Gastrocnemius medialis (tissue), 4 donors: ENCODE results near the gene LMX1B.

Experiments used
- POLR2A ChIP-seq, 2 donors: fragments of 450-650 bp; IDR thresholded peaks; one replicate each; pipeline ENCODE4 v1.6.1; 2017; ENCODE audit warnings: antibody characterized with exemption in 2 of 2, mild to moderate bottlenecking in 2 of 2, moderate library complexity in 2 of 2
- TF ChIP-seq, protein P1 (sequence below), 5 experiments: fragments of 450-650 bp in 3 of 5; fragments of 200-600 bp in 2 of 5; sonication (generic) in 2 of 5; IDR thresholded peaks in 4 of 5; conservative IDR thresholded peaks in 1 of 5; 1 replicate in 4 of 5; 2 replicates in 1 of 5; pipeline ENCODE4 v1.5.1; 2016 to 2019; ENCODE audit warnings: antibody characterized with exemption in 5 of 5, mild to moderate bottlenecking in 3 of 5, moderate library complexity in 3 of 5

DNA sequence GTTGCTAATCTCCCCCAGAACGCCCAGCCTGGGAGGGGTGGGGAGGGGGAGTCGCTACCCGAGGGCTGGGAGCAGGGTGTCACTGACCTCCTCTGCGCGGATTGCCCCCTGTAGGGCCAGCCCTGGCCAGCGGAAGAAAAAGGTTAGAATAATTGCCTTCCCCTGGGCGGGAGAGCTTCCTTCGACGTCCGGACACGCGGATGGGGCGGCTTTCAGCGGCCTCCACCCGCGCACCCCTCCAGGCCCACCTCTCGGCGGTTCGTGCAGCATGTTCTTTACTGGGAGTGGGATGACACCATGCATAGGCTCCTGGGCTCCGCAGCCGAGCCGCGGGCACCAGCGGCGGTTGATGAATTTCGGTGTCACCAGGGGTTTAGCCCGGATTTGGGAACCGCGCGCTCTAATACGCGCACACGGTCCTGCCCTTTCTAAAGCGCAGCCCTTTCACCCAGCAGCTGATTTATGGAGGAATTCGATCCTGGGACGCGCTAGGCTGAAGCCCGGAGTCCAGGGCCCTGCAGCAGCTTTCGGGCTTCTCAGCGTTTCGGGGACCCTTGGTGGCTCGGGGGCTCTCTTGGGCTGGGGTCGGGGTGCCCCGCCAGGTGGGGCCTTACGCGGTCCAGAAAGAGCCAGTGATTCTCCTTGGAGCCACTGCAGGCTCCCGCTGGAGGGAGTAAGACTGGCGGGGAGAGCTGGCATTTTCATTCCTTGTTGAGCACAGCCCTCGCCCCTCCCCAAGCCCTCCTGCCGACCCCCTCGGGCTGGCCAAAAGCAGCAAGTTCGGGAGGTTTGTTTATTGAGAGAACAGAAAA is 10.1 kb downstream of the LMX1B start:
- TF ChIP-seq POLR2A (IDR thresholded peaks at IDR 0.05): no peak
- TF ChIP-seq, protein P1, sequence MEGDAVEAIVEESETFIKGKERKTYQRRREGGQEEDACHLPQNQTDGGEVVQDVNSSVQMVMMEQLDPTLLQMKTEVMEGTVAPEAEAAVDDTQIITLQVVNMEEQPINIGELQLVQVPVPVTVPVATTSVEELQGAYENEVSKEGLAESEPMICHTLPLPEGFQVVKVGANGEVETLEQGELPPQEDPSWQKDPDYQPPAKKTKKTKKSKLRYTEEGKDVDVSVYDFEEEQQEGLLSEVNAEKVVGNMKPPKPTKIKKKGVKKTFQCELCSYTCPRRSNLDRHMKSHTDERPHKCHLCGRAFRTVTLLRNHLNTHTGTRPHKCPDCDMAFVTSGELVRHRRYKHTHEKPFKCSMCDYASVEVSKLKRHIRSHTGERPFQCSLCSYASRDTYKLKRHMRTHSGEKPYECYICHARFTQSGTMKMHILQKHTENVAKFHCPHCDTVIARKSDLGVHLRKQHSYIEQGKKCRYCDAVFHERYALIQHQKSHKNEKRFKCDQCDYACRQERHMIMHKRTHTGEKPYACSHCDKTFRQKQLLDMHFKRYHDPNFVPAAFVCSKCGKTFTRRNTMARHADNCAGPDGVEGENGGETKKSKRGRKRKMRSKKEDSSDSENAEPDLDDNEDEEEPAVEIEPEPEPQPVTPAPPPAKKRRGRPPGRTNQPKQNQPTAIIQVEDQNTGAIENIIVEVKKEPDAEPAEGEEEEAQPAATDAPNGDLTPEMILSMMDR (IDR thresholded peaks at IDR 0.05 in 4 of 5, conservative IDR thresholded peaks at IDR 0.05 in 1 of 5): no peak
